ENCODE measurements around the gene PBX3.

PBX3 gene

DNA sequence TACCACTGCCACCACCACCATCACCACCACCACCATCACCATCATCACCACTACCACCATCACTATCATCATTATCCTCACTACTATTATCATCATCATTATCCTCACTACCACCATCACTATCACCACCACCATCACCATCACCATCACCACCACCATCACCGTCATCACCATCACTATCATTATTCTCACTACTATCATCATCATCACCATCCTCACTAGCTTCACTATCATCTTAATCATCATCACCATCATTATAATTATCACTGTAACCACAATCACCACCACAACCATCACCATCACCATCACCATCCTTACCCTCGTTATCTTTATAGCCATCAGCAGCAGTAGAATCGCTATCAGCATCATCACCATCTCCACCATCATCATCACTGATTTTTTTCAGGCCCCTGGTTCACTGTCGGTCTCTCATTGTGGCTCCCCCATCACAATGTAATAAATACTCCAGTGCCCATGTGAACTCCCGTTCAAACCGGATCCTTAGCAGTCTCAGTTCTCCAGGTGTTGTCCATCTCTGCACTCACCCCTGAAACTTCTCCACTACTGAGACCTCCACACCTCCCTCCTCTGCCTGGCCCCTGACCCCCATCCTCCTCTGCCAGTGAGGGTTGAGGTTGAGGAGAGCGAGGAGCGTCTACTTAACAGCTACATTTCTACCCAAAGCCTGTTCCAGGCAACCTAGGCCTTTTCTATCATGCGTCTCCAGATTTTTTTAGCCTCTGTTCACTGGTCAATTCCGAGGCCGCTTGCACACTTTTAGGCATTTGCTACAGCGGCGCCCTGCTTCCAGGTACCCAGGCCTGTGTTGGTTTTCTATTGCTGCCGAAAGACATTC lies 238.2 kb downstream of the PBX3 start:
- DNase-seq: no peak

DNA sequence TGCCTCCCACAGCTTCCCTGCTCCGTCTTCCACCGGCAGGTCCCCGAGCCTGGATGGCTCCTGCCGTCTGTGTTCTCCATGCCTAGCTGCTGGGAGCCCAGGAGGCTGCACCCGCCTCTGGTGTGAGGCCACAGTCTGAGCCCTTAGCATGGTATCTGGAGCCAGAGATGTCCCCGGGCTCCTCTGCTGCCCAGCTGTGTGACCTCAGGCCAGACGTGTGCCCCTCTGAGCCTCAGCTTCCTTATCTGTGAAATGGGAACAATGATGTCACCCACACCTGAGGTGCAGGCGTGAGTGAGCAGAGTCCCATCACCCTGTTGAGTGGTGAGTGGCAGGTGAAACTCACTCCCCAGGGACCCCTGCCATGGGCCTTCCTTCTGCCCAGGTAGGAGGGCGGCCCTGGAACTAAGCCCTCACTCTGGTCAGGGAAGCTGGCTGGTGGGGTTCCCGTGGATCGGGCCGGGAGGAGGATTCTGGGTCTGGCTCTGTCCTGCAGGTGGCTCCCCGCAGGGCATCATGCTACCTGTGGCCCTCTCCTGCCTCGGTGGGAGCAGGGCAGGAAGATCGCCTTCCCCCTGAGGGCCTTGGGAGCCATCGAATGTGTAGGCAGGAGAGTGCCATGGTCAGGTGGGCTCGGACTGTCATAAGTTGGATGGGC lies 239.0 kb downstream of the PBX3 start:
- no peak for DNase-seq

DNA sequence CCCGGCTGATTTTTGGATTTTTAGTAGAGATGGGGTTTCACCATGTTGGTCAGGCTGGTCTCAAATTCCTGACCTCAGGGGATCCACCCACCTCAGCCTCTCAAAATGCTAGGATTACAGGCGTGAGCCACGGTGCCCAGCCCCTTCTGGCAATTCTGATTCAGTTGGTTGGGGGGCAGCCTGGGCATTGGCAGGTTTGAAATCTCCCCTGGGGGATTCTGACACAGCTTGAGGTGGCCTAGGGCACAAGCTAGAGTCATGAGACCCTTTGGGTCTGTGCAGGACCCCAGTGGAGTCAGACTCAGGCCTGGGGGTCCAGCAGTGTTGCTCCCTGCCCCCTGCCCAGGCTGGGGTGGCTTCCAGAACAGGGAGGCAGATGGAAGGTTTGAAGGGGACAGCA lies 239.8 kb downstream of the PBX3 start:
- DNase-seq: no peak

DNA sequence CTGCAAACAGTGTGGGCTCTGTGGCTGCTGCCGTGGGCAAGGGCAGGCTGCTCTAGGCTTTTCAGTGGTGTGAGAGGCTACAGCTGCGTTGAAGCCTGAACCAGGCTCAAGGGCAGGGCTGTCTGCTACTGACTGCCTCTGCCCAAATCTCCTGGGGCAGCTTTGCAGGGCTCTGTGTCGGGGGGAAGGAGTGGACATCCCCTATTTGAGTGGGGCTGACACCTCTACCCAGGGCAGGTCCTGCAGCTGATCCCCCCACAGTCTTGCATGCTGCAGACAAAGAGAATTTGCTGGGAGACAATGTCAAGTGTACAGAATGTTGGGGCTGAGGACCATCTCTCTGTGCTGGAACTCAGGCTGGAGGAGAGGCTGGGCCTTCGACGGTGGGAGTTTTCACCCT lies 240.2 kb downstream of the PBX3 start:
- no peak for DNase-seq

- no peak for DNase-seq
Observed at GRCh38 chr9:125988479-125989050, 241.4 kb downstream of the PBX3 start.

DNA sequence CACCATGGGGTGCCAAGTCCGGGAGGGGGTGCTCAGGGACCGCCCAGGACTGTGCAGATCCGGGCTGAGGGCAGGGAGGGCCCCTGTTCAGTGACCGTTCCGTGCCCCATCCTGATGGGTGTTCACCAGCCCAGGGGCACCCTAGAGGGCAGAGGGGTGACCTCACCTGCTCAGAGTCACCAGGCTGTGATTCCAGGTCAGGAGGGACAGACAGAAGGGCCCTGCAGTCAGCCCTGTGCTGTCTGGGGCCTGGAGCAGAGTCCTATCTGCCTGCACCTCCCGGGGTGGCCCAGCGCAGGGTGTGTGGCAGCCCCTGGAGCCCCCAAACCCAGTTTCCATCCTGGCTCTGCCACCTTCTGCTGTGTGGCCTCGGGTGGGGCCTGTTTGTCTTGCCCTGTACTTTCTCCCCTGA lies 241.9 kb downstream of the PBX3 start:
- no peak for DNase-seq

DNA sequence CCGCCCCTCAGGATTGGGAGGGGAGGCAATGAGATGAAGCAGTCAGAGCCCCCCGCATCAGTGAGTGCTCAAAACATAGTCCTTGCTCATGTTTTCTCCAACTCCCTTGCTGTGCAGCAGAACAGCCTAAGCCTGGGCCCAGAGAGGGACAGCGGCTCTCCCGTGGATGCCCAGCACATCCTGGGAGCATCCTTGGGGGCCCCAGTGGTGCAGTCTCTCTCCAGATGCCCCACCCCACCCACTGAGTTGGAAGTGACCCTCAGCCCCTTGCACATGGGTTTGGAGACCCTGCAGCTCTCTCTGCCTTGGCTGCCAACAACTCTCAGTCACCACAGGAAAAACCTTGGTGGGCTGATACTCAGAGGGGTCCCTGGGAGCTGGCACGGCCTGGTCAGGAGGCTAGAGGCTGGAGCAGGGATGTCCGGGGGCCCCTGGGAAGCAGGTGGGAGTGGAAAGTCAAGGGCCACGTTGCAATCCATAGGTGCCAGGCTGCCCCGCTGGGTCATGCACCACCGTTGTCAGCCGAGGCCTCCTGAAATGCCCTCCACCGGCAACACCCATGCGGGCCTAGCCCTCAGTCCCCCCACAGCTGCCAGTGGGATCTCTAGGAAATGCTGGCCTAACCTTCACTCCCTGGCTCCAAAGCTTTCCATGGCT lies 242.5 kb downstream of the PBX3 start:
- DNase-seq: no peak

DNA sequence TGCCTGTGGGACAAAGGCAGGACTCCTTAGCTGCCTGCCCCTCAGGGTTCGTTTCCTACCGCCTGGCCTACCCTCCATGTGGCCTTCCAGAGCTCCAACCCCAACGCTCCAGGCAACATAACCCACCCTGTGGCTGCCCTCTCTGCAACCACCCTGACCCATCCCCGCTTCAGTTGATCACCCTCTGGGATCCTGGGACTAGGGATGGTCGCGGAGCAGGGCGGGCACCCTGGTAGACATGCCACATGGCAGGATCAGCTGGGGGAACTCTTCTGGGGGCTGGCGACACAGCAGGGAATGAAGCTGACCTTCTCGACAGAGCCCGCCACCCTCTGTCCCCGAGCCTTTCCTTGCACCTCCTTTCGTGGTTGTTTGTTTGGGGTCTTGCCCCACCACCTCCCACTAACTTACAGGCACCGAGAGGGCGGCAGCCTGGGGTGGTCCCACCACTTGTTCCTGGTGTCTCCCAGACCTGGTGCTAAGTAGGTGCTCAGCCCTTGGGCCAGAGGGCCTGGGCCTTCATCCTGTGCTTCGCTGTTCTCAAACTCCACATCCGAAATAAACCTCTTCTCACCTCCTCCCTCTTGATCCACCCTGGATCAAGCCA lies 243.1 kb downstream of the PBX3 start:
- no peak for DNase-seq

GRCh38 chr9:125990793-125991220 lies 243.6 kb downstream of the PBX3 start:
- DNase-seq: no peak

GRCh38 chr9:125991886-125992529 lies 244.8 kb downstream of the PBX3 start:
- no peak for DNase-seq

DNA sequence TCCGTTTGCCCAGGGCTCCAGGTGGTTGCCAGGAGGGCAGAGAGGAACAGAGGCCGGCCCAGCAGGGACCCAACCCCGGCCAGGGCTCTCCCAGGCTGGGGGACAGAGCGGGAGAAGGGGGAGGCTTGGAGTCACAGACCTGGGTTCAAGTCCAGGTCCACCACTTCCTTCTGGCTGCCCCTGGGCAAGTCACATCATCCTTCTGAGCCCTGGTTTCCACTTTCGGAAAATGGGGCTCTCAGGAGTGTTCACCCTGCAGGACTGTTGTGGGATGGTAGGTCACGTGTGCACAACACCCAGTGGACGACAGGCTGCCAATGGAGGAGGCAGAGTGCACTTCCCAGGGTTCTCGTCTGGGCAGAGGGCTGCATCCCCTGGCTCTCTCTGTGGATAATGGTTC lies 245.4 kb downstream of the PBX3 start:
- no peak for DNase-seq

DNA sequence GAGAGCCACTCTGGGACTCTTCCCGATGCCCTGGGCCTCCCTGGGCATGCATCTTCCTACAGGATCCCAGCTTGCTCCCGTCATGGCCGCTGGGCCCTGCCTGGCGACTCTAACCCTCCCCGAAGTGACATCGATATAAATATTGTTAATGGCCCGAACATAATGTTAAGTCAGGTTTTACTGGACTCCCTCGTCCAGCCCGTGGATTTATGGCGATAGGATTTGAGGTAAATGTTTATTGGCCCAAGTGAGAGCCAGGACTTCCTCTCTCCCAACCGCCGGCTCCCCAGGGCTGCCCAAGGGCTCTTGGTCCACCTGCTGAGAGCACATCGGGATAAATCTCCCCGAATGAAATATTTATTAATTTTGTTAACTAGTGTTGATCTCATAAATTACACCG lies 246.3 kb downstream of the PBX3 start:
- DNase-seq: no peak

GRCh38 chr9:125994066-125994943 lies 247.1 kb downstream of the PBX3 start:
- DNase-seq: no peak

DNA sequence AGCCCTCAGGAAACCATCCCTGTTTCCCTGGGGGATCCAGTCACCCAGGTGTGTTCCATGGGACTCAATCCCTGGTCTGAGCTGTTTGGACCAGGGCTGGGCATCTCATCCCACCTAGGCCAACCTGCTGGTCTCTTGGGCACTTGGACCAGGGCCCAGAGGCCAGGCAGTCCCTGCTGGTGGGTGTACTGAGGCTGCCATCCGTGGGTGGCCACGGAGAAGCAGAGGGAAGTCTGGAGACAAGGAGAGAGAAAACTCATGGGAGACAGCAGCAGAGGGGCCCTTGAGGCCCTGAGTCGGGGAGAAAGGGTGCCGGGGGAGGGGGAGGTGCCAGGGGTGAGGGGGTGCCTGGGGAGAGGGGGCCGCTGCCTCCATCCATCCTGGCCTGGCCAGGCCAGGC lies 247.8 kb downstream of the PBX3 start:
- no peak for DNase-seq

DNA sequence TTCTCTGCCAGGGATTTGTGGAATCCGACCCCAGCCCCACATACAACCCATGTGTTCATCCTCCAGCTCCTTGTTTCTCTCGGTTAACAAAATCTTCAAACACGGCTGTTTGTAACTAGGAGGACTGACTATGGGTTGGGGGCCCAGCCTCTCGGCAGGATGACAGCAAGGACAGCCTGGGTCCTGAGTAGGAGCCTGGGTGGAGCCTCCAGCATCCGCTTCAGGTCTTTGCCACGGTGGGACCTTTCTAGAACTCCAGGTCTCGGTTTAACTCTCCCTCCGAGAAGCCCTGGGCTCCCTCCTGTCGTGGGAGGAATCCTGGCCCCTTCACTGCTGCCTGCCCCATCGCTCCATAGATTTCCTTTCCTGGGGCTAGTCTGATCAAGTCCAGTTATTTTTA lies 248.5 kb downstream of the PBX3 start:
- no peak for DNase-seq

DNA sequence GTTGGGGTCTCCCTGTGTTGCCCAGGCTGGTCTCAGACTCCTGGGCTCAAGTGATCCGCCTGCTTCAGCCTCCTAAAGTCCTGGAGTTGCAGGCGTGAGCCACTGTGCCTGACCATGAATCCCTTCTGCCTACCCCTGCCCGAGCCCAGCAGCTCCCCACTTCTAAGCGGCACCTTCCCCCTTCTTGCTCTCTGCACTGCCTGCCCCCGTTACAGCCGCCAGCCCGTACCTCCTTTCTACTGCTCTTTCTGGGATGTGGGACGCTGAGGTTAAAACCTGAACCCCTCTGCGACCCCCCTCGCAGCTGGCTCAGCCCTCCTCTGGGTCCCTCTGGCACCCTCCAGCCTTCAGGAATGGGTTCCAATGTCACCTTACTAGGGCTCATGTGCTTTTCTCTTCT lies 249.6 kb downstream of the PBX3 start:
- DNase-seq: no peak

- no peak for DNase-seq
Observed at GRCh38 chr9:125997196-125997823, 250.1 kb downstream of the PBX3 start.

GRCh38 chr9:125998837-125999503 lies 251.8 kb downstream of the PBX3 start:
- no peak for DNase-seq

DNA sequence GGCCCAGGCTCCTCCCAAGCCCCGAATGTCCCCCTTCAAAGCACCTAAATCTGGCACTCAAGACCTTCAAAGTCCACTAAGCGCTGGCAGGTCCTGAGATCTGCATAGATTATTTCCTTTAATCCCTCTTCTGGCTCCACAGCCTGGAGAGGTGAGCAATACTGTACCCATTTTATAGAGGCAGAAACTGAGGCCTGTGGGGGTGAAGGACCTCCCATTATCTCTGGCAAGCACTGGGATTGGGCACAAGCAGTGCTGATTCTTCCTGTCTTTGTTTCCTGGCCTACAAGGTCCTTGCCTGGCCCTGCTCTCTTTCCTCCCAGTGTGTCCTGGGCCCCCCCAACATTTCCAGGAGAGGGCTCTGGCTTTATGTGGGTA lies 252.3 kb downstream of the PBX3 start:
- DNase-seq: no peak

- DNase-seq: no peak
Observed at GRCh38 chr9:126000256-126000655, 253.1 kb downstream of the PBX3 start.
